Thymus (tissue), 11 donors: ENCODE data around the gene NYNRIN. TPM values are rescaled to one million over a fixed set of nuclear protein-coding genes. Genes with fewer than 3 reads are reported as not detected.

Experiments used
- DNase-seq, 9 donors: peaks; one replicate each; pipeline ENCODE4 v3.0.0-alpha.2; 2013; ENCODE audit warnings: low spot score in 9 of 9, low read depth in 6 of 9, missing footprints in 1 of 9
- H3K27ac ChIP-seq, 2 donors: one replicate each; pipeline ENCODE4 v1.5.1; 2013; ENCODE audit warnings: control low read depth in 1 of 2, low read depth in 1 of 2, low read length in 1 of 2, mild to moderate bottlenecking in 1 of 2, moderate library complexity in 1 of 2
- H3K27me3 ChIP-seq, 2 donors: one replicate each; pipeline ENCODE4 v1.5.1; 2013; ENCODE audit warnings: low read length in 1 of 2; ENCODE audit not compliant: control insufficient read depth in 2 of 2, insufficient read depth in 1 of 2
- H3K36me3 ChIP-seq, 2 donors: one replicate each; pipeline ENCODE4 v1.5.1; 2013; ENCODE audit warnings: low read length in 1 of 2, mild to moderate bottlenecking in 1 of 2, moderate library complexity in 1 of 2; ENCODE audit not compliant: control insufficient read depth in 2 of 2, insufficient read depth in 2 of 2
- H3K4me1 ChIP-seq, 2 donors: one replicate each; pipeline ENCODE4 v1.5.1; 2013; ENCODE audit warnings: low read length in 2 of 2; ENCODE audit not compliant: control insufficient read depth in 2 of 2, insufficient read depth in 2 of 2
- H3K4me3 ChIP-seq, 2 donors: one replicate each; pipeline ENCODE4 v1.5.1; 2013; ENCODE audit warnings: low read length in 2 of 2, control low read depth in 1 of 2, mild to moderate bottlenecking in 1 of 2
- H3K9me3 ChIP-seq, 2 donors: one replicate each; pipeline ENCODE4 v1.5.1; 2013; ENCODE audit warnings: low read length in 1 of 2, mild to moderate bottlenecking in 1 of 2; ENCODE audit not compliant: control insufficient read depth in 2 of 2, insufficient read depth in 1 of 2
- WGBS: extraction: QIAGEN DNeasy Blood & Tissue Kit; methylation state at CpG from one replicate; pipeline ENCODE4 v1.1.7; 2013; 5-methylcytosine and 5-hydroxymethylcytosine counted together
- polyA plus RNA-seq: library from polyadenylated mRNA; stranded (reverse); fragments of 200-250 nt; gene quantifications from one replicate; pipeline ENCODE4 v1.2.3, GENCODE V29; 2013
- total RNA-seq: library from RNA; stranded (reverse); fragments of 120-200 nt; gene quantifications from one replicate; pipeline ENCODE4 v1.2.4, GENCODE V29; 2013
- donor health status: healthy.

NYNRIN gene
- total and polyA plus RNA-seq, 2 donors: 3.1 to 4.3 TPM

GRCh38 chr14:24395609-24396582 lies 2.9 kb upstream of the NYNRIN start:
- no peak for DNase-seq
- Histone ChIP-seq H3K4me1 (peaks cover 5 to 31% of the 10 kb centered on the region in 2 donors), H3K27ac (peak overlapping the region in 1 of 2 donors; percentile 1), H3K36me3 (no peaks in the 10 kb centered on the region), H3K9me3 (no peaks in the 10 kb centered on the region), H3K27me3 (peaks cover 0 to 16% of the 10 kb centered on the region in 2 donors), H3K4me3 (no peak overlapping the region)
- WGBS: 54% methylated on average over 8 of the region's 8 CpGs

GRCh38 chr14:24397639-24398292 lies 1.0 kb upstream of the NYNRIN start:
- Histone ChIP-seq H3K36me3 (no peaks in the 10 kb centered on the region), H3K9me3 (no peaks in the 10 kb centered on the region), H3K27ac (peak overlapping the region in 1 of 2 donors; percentile 47), H3K4me3 (no peak overlapping the region), H3K27me3 (peaks cover 0 to 16% of the 10 kb centered on the region in 2 donors), H3K4me1 (peaks cover 5 to 38% of the 10 kb centered on the region in 2 donors)
- WGBS: 86% methylated on average over 6 of the region's 6 CpGs
- DNase-seq: no peak

GRCh38 chr14:24398293-24398652 lies 530 bp upstream of the NYNRIN start:
- H3K36me3 ChIP-seq: no peaks in the 10 kb centered on the region
- H3K9me3 ChIP-seq: no peaks in the 10 kb centered on the region
- H3K27ac ChIP-seq: peak overlapping the region in 1 of 2 donors; percentile 47
- peaks cover 5 to 38% of the 10 kb centered on the region in 2 donors for H3K4me1 ChIP-seq
- H3K4me3 ChIP-seq: no peak overlapping the region
- DNase-seq: no peak
- 44% methylated on average over 7 of the region's 7 CpGs for WGBS
- peaks cover 0 to 16% of the 10 kb centered on the region in 2 donors for H3K27me3 ChIP-seq

- no peak overlapping the region for H3K27ac ChIP-seq
- no peaks in the 10 kb centered on the region for H3K36me3 ChIP-seq
- H3K4me1 ChIP-seq: peaks cover 5 to 38% of the 10 kb centered on the region in 2 donors
- 31% methylated on average over 8 of the region's 8 CpGs for WGBS
- peak overlapping the region; percentile 41 to 58 for H3K4me3 ChIP-seq
- DNase-seq: no peak
- no peaks in the 10 kb centered on the region for H3K9me3 ChIP-seq
- H3K27me3 ChIP-seq: peaks cover 0 to 16% of the 10 kb centered on the region in 2 donors
These were observed 632 bp downstream of the NYNRIN start for GRCh38 chr14:24399447-24399822.

GRCh38 chr14:24399999-24400718 lies 1.4 kb downstream of the NYNRIN start:
- DNase-seq: no peak
- no peaks in the 10 kb centered on the region for H3K36me3 ChIP-seq
- WGBS: 85% methylated on average over 4 of the region's 4 CpGs
- peaks cover 5 to 38% of the 10 kb centered on the region in 2 donors for H3K4me1 ChIP-seq
- H3K27me3 ChIP-seq: peaks cover 0 to 16% of the 10 kb centered on the region in 2 donors
- no peak overlapping the region for H3K27ac ChIP-seq
- H3K4me3 ChIP-seq: no peak overlapping the region
- H3K9me3 ChIP-seq: no peaks in the 10 kb centered on the region

- Histone ChIP-seq H3K9me3 (no peaks in the 10 kb centered on the region), H3K27me3 (peaks cover 0 to 16% of the 10 kb centered on the region in 2 donors), H3K36me3 (no peaks in the 10 kb centered on the region), H3K4me1 (peaks cover 5 to 28% of the 10 kb centered on the region in 2 donors), H3K4me3 (no peak overlapping the region), H3K27ac (no peak overlapping the region)
- WGBS: 80% methylated on average over 9 of the region's 9 CpGs
- no peak for DNase-seq
These were observed 3.3 kb downstream of the NYNRIN start for GRCh38 chr14:24401810-24402702.

- H3K9me3 ChIP-seq: no peaks in the 10 kb centered on the region
- no peaks in the 10 kb centered on the region for H3K36me3 ChIP-seq
- no peak overlapping the region for H3K4me3 ChIP-seq
- no peak for DNase-seq
- peaks cover 5 to 18% of the 10 kb centered on the region in 2 donors for H3K4me1 ChIP-seq
- 91% methylated on average over 7 of the region's 7 CpGs for WGBS
- H3K27me3 ChIP-seq: peaks cover 0 to 14% of the 10 kb centered on the region in 2 donors
- H3K27ac ChIP-seq: no peak overlapping the region
These were observed 4.6 kb downstream of the NYNRIN start for GRCh38 chr14:24403294-24403998.

GRCh38 chr14:24404814-24405213 lies 6.0 kb downstream of the NYNRIN start:
- no peak for DNase-seq
- H3K9me3 ChIP-seq: no peaks in the 10 kb centered on the region
- H3K4me1 ChIP-seq: peaks cover 0 to 9% of the 10 kb centered on the region in 2 donors
- no peak overlapping the region for H3K27ac ChIP-seq
- H3K27me3 ChIP-seq: peaks cover 0 to 6% of the 10 kb centered on the region in 2 donors
- no peaks in the 10 kb centered on the region for H3K36me3 ChIP-seq
- H3K4me3 ChIP-seq: no peak overlapping the region
- 93% methylated on average over 4 of the region's 4 CpGs for WGBS
